Astrocyte of the hippocampus (primary cell): ENCODE data around the gene TCP11L2.
"Not testable (repeated sequence)": the region's sequence is repeated elsewhere in the genome, so short reads cannot be mapped to it uniquely, and the experiment has no call there.

ENCODE experiments used
- DNase-seq: peaks from one replicate; pipeline ENCODE4 v3.0.0; 2011; ENCODE audit warnings: low read depth, low spot score

TCP11L2 gene

DNA sequence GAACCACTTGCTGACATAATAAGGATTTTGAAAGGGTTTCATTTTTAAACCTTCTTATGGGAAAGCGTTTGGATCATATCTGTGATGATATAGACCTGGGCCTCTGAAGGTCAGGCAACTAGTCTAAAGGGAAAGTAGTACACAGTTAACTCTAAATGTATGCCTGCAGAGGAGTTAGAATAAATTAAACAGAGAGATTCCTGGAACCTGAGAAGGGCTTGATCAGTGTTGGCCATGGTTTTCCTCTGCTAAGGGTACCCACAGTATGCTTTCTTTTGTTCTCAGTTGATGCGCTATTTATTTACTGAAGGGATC, 40.6 kb downstream of the TCP11L2 start:
- peak; percentile 4 for DNase-seq

DNA sequence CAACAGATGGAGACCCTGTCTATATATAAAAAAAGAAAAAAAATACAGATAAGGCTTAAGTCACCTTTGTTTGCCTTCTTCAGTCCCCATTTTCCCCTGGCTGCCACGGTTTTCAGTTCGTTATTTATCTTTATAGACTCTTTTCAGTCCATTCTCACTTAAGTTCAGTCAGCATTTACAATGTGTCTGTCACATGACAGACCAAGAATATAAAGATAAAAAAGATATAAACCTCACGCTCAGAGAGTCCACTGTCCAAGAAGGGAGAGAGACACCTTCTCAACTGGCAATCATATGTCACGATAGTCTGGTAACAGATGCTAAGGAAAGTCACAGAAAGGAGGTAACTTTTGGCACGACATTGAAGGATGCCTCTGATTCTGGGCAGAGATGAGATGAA, 41.6 kb downstream of the TCP11L2 start:
- no peak for DNase-seq

DNA sequence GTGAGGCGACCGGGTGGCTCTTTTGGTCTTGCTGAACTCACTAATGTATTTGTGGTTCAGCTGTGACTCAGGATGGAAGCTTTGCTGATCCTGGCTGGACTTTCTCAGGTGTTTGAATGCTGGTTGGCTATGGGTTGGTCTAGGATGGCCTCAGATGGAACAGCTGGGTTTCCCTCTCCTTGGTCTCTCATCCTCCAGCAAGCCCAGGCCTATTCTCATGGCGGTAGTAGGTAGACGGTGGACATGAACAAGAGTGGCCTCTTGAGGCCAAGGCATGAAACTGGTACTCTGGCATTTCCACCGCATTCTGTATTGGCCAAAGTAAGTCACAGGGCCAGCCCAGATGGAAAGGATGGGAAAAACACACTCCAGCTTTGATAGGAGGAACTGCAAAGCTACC, 43.2 kb downstream of the TCP11L2 start:
- peak; percentile 62 for DNase-seq

DNA sequence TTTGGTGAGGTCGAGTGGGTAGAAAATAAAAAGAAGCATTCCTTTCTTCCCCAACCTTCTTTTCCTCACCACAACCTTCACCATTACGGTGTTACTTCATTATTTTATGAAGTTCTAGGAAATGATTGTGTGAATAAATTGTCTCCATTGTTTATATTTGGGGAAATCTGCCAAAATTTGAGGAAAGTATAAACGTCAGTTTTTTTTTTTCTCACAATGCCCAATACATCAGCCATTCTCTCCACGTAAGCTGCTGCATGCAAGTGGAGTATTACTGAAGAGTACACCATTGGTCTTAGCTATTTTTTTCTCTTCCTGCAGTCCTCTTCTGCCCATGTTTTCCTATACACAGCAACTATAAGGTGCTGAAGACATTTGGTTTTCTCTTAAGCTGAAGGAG, 45.9 kb downstream of the TCP11L2 start:
- no peak for DNase-seq

DNA sequence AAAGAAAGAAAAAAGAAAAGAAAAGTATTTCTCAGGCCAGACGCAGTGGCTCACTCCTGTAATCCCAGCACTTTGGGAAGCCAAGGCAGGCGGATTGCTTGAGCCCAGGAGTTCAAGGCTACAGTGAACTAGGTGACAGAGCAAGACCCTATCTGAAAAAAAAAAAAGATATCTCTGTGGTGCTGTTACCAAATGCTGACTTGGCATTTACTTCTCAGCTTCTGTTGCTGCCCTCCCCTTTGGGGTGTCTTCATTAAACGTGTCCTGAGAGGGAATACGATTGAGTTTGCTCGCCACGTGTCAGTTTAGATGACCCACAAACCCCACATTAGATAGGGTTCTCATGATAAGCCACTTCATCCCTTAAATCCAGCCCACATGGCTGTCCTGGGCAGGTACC, 50.6 kb downstream of the TCP11L2 start:
- DNase-seq: no peak

DNA sequence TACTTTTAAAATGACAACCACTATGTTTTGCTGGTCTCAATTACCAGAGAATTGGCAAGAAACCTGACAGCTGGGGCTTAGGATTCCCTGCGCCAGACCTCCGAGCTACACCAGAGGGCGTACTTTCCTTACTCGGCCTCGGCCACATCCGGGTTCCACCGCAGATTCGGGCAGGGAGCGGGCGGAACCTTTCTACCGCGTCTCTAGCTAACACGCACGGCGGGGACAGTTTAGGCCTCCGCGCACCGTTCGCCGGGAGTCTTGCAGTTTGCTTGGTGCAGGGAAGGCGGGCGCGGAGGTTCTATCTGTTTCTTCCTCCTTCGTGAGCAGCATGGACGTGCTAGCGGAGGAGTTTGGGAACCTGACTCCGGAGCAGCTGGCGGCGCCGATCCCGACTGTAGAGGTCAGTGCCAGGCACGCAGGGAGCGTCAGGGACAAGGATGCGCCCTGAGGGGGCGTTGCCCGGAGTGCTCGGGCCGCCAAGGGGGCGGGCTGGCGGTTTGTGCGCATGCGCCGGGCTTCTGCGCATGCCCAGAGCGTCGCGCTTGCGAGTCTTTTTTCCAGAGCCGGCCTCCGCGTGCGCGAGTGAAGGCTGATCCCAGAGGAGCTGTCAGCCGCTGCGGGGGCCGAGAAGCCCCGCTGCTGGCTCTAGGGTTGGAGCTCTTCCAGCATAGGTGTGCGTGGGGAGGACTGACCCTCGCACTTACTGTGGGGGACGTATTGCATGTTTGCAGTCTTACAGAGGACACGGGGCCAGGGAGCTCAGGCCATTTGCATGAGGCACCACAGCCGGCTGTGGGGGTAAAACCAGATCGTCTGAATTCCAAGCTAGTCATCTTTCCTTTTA, 55.2 kb downstream of the TCP11L2 start, which contains the start of gene POLR3B:
Gene POLR3B (plus strand): TSS at position 200 of the 847 bp plus-strand sequence. CDS start 132 bp downstream, at position 332.
- DNase-seq: peak; percentile 98

DNA sequence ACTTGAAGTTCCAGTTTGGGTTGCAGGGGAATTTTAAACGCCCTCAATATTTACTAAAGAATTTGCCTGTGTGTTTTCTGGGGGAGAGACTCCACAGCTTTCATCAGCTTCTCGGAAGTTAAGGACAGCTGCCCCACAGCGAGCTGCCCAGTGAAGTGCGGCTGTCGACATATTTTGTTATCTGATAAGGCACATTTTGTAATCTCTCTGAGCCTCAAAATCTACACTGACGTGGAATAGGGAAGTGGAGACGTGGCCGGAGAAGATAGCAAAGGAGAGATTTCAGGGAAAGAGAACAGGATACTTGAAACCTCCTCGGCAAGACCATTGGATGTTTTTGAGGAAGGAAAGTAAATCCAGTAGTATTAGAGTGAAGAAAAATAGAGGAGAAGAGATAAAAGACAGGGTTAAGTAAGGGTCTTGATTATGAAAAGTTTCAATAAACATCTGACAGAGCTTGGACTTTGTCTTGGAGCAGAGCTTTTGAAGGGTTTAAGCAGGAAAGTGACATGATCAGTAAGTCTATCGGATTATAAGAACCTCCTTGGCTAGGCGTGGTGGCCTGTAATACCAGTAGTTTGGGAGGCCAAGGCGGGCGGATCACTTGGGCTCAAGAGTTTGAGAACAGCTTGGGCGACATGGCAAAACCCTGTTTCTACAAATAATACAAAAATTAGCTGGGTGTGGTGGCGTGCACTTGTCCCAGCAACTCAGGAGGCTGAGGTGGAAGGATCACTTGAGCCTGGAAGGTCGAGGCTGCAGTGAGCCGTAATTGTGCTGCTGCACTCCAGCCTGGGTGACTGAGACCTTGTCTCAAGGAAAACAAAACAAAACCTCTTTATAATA, 56.1 kb downstream of the TCP11L2 start:
- DNase-seq: no peak

DNA sequence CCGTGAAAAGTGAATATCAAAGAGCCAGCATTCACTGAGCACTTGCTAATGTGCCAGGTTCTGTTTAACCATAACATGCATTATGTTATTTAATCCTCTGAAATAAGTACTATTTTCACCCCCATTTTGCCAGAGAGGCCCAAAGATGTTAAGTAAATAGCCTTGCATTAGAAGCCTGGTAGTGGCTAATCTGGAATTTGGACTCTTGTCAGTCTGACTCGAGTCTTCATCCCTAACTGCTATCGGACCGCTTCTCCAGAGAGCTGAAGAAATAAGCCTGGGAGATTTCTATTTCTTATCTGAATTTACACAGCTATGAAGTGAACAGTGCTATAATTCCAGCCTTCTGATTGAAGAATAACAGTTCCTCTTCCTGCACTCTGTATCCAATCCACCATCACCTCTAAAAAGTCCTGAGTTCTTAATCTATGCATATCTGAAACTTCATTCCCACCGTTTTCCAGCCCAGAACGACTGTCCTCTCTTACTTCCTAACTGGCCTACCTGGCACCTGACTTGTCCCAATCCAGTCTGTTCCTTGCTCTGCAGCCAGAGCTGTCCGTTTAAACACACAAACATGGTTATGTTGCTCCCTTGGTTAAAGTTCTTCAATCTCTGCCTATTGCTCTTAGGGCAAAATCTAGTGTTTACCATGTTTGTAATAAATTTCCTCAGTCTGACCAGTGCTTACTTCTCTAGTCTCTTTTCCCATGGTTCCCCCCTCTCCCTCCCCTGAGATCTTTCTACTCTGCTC, 57.3 kb downstream of the TCP11L2 start:
- DNase-seq: no peak

DNA sequence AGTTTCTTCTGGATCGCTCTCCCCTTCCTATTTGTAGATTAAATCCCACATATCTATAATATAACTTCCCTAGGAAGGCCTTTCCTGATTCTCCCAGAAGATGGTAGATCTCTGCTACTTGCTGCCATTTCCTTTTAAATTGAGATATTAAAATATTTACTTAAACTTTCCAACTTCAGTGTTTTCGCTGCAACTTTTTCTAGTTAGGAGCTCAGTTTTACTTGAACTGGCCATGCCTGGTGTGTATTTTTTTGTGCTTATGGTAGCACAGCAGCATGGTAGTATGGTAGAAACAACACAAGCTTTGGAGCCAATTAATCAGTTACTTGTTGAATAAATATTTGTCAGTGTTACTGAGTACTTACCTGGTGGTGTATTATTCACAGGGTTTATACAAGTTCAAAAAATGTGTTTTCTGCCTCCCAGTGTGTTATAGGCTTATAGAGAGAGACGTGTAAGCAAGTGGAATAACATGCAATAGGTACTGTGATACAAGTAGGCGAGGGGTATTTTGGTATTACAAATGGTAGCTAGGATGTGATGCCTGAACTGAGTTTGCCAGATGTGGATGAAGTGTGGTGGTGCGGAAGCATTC, 58.0 kb downstream of the TCP11L2 start:
- no peak for DNase-seq

DNA sequence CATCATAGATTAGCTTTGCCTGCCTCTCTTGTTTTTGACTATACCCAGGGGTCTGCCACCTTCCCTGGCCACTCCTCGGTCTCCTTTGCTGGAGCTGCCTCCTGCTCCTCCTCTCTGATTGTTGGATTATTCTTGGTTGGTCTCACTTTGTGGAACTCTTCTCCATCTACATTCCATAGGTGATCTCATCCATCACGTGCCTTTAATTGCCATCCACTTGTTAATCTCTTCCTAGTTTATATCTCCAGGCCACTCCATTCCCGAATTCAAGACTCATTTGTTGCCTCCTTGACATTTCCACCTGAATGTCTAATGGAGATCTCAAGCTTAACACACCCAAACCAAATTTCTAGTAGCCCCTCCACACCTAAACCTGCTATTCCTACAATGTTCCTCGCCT, 60.4 kb downstream of the TCP11L2 start:
- DNase-seq: no peak

DNA sequence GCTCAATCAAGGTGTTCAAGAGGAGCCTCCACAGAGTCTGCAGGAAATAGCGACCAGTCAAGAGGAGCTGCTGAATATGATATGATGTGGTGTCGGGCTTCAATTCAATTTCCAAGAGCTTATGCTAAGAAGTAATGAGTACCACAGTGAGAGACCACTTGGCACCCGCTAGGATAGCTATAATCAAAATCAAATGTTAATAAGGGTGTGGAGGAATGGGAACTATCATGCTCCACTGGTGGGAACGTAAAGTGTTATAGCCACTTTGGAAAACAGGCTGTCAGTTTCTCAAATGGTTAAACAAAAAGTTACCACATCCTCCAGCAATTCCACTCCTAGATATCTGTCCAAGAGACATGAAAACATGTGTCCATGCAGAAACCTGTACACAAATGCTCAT, 61.7 kb downstream of the TCP11L2 start:
- no peak for DNase-seq

DNA sequence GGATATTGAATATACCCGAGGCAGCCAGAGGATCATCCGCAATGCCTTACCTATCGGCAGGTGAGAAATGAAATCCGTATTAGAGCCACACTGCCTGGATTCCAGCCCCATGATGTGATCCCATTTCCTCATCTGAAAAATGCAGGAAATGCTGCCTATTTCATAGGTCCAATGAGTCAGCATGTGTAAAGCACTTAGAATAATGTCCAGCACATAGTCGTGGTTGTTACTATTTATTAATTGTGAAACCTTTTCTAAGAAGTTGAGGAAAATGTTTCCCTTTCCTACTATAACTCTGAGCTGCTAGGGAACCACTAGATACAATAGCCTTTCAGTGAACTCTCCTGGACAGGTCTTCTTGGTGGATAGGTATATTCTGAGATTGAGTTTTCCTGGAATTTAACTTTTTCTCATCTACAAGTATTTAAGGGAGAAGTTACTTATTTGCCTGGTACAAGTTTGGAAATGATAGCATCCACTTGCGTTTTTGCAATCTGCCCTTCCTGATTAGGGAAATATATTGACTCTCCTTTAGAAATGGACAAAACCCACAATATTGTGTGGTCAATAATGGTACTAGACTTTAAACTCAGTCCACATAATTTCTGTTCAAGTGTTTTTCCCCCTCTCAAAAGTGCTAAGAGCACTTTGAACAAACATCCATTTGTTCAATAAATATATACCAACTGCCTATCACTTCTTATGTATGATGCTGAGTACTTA, 67.3 kb downstream of the TCP11L2 start:
- DNase-seq: peak; percentile 73

DNA sequence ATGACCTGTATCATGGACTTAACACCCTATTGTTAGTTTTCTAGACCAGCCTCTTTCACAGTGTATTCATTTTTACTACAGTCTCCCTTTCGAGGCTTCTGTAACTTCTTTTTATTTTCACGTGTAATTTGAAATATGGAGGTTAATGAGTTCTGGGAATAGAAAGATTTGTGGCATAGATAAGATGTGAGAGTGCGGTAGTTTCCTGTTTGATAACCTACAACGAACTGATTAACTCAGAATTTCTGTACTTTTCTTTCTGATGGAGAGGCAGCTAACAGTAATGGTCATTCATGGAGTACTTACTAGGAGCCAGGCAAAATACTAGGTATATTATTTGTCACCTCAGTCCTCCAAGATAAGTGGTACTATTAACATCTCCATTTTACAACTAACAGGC, 76.3 kb downstream of the TCP11L2 start:
- DNase-seq: no peak

DNA sequence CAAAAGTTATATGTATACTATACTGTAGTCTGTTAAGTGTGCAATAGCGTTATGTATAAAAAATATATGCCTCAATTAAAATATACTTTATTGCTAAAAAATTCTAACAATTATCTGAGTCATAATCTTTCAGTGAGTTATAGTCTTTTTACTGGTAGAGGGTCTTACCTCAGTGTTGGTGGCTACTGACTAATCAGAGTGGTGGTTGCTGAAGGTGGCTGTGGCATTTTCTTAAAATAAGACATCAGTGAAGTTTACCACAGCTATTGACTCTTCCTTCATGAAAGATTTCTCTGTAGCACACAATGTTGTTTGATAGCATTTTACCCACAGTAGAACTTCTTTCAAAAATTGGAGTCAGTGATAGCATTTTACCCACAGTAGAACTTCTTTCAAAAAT, 78.4 kb downstream of the TCP11L2 start:
- no peak for DNase-seq

DNA sequence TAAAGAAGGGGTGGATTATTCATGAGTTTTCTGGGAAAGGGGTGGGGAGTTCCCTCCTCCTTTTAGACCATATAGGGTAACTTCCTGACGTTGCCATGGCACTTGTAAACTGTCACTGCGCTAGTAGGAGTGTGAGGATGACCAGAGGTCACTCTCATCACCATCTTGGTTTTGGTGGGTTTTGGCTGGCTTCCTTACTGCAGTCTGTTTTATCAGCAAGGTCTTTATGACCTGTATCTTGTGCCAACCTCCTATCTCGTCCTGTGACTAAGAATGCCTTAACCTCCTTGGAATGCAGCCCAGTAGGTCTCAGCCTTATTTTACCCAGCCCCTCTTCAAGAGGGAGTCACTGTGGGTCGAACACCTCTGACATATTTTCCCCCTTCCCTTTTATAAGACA, 79.3 kb downstream of the TCP11L2 start:
- not testable (repeated sequence) for DNase-seq

DNA sequence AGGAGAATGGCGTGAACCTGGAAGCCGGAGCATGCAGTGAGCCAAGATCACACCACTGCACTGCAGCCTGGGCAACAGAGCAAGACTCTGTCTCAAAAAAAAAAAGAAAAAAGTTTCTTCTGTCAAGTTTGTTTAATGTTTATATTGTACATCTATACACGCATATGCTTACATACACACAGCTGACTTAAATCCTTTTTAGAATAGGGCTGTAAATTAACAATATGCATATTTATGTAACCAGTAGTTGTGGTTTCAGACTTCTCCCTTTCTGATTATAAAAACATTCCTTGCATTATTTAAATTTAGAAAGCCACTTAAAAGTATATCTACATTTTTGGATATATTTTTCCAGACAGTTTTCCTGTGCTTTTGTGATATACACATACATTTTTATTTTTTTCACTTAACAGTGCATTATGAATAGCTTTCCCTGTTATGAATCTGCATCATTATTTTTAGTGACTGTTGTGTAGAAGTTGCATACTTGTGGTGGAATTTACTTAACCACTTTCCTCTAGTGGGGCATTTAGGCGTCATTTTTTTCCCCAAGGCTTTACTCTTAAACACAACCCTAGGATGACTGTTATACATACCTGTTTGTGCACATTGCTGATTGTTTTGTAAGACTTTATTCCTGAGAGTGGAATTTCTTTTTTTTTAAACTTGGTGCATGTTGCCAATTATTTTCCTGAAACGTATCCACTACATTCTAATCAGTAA, 84.4 kb downstream of the TCP11L2 start:
- DNase-seq: peak; percentile 78

DNA sequence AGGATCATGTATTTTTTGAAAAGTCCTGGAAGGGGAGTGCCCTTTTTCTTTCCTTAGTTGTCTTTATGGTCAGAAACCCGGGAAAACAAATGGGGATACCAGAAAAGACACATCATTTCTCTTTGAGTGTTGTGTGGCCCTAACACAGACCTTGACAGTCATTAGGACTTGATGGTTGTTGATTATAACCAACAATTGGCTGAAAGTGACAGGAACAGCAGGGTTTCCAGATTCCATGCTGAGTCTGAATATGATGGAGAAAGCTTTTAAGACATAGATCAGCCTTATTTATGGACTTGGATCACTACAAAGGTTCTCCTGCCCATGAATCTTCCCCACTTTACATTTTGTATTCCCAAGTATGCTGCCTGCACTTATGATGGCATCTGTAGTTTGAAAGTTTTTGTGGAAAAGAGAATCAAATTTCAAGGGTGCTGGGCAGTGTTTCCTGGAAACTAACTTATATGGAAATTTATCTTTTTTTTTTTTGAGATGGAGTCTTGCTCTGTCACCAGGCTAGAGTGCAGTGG, 85.4 kb downstream of the TCP11L2 start:
- no peak for DNase-seq

DNA sequence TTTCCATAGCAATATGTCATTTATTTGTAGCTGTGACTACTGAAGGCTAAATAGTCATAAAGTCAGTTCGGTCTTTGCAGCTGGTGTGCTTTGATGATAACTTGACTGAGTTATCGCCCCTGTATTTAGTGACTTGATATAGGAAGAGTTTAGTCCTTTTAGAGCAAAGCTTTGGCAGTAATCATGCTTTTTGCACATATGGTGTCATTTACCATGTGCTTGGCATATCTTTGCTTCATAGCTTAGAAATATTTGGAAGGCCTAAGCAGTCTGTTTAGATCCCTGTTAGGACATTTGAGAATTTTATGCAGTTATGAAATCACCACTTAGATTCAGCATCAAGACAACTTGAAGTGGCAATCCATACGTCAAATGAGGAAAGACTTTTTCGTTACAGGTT, 86.6 kb downstream of the TCP11L2 start:
- DNase-seq: no peak

DNA sequence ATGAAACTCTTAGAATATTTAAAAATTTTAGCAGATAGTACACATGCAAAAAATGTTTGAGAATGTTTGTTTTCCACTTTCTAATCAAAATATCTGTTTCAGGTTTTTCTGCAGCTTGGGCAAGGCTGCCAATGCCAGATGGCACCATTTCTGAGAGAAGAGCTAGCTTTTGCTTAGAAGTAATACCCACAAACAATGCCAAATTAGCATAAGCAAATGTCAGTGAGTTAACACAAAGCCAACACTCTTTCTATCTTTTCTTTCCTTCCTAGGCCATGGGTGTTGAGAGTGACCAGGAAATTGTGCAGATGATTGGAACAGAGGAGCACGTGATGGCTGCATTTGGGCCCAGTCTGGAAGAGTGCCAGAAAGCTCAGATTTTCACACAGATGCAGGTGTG, 90.2 kb downstream of the TCP11L2 start:
- DNase-seq: no peak
